Measurements from ENCODE around the gene ITCH. TPM values are rescaled to one million over a fixed set of nuclear protein-coding genes. Genes with fewer than 3 reads are reported as not detected.

The ITCH gene
- total RNA-seq, 1 donor from 2014 or later: 30.9 TPM

DNA sequence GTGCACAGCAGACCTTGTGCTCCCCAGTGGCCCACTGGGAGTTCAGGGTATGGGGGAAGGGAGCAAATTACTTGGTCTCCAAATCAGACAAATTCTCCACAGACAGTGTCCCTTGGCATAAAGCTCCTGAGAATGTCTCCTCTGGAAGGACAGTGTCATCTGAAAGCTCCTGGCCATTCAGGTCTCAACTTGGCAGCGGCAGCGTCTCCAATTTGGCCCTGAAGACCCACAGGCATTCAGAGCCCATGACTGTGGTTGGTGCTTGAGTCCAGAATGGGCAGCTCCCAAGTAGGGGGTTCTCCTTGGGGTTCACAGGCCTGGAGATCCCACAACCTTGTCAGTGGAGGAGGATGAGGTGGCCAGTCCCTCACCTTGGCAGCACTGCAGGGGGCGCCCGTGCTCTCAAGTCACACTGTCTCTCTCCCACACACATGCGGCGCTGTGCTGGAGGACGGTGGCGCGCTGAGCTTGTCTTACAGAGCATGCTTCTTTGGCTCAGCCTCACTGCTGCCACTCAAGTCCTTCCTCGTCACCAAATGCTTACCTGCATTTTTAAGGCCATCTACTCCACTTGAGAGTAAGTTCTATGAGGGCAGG is 173.8 kb downstream of the ITCH start:
- Histone ChIP-seq H3K36me3 (peaks cover 0 to 65% of the 10 kb centered on the region in 2 donors), H3K9me3 (no peaks in the 10 kb centered on the region), H3K27me3 (no peaks in the 10 kb centered on the region), H3K27ac (no peak overlapping the region), H3K4me3 (no peak overlapping the region), H3K4me1 (no peaks in the 10 kb centered on the region)
- TF ChIP-seq POLR2AphosphoS5 (IDR thresholded peaks at IDR 0.05; ENCODE audit: insufficient read depth in 1 of 2, low read depth in 1 of 2): no peak
- TF ChIP-seq, protein P1, sequence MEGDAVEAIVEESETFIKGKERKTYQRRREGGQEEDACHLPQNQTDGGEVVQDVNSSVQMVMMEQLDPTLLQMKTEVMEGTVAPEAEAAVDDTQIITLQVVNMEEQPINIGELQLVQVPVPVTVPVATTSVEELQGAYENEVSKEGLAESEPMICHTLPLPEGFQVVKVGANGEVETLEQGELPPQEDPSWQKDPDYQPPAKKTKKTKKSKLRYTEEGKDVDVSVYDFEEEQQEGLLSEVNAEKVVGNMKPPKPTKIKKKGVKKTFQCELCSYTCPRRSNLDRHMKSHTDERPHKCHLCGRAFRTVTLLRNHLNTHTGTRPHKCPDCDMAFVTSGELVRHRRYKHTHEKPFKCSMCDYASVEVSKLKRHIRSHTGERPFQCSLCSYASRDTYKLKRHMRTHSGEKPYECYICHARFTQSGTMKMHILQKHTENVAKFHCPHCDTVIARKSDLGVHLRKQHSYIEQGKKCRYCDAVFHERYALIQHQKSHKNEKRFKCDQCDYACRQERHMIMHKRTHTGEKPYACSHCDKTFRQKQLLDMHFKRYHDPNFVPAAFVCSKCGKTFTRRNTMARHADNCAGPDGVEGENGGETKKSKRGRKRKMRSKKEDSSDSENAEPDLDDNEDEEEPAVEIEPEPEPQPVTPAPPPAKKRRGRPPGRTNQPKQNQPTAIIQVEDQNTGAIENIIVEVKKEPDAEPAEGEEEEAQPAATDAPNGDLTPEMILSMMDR (IDR thresholded peaks at IDR 0.05): peak in 1 of 3 experiments; percentile 15
- no peak for TF ChIP-seq POLR2A (IDR thresholded peaks at IDR 0.05)
- intact Hi-C loops (cut with DNase I): loop anchor here (10.0 kb wide), 1 partner anchor 168 kb away; the partner anchor contains the start of gene TP53INP2
- no peak for DNase-seq (ENCODE audit: extremely low spot score in 2 of 2)

DNA sequence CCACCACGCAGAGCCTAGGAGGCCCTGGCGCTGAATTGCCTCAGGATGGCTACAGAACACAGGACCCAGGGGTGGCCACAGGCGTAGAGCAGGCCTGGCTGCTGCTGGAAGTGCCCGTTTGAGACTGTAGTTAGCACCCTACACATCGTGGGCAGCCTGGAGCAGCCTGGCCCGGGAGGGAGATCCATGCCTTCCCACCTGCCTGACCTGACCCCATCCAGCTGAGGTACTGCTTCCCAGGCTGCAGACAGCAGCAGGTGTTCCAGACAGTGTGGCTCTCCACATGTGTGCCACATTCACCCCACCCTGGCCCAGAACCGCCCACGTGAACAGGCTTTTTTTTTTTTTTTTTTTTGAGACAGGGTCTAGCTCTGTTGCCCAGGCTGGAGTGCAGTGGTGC is 174.6 kb downstream of the ITCH start:
- TF ChIP-seq, protein P1 (IDR thresholded peaks at IDR 0.05): no peak
- TF ChIP-seq POLR2A (IDR thresholded peaks at IDR 0.05) (no peak), POLR2AphosphoS5 (IDR thresholded peaks at IDR 0.05; ENCODE audit: insufficient read depth in 1 of 2, low read depth in 1 of 2) (no peak)
- Histone ChIP-seq H3K4me1 (no peaks in the 10 kb centered on the region), H3K27me3 (no peaks in the 10 kb centered on the region), H3K4me3 (no peak overlapping the region), H3K9me3 (no peaks in the 10 kb centered on the region), H3K27ac (no peak overlapping the region), H3K36me3 (peaks cover 0 to 57% of the 10 kb centered on the region in 2 donors)
- DNase-seq (ENCODE audit: extremely low spot score in 2 of 2): no peak
- intact Hi-C loops (cut with DNase I): loop anchor here (10.0 kb wide), 1 partner anchor 167 kb away; the partner anchor contains the start of gene TP53INP2

DNA sequence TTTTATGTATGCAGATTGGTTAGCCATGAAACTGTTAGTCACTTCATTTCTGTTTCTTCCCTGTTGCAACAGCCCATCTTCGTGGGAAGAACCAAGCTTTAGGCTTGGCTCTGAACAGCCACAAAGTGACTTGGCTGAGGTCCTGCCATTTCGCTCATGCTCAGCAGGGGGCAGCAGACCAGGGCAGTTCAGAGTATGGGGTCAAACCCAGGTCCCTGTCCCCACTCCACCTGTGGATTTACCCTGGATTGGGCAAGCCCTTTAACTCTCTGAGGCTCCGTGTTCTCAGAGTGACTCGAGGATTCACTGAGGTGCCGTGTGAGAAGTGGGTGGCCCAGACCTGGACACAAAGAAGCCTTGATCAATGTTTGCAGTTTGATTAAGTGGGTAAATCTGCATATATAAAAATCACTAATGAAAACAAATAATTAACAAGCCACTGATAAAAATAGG is 175.6 kb downstream of the ITCH start:
- H3K4me3 ChIP-seq: no peak overlapping the region
- no peak overlapping the region for H3K27ac ChIP-seq
- intact Hi-C loops (cut with DNase I): loop anchor here (10.0 kb wide), 1 partner anchor 166 kb away; the partner anchor contains the start of gene TP53INP2
- H3K27me3 ChIP-seq: no peaks in the 10 kb centered on the region
- no peaks in the 10 kb centered on the region for H3K9me3 ChIP-seq
- H3K4me1 ChIP-seq: no peaks in the 10 kb centered on the region
- H3K36me3 ChIP-seq: peaks cover 0 to 53% of the 10 kb centered on the region in 2 donors
- TF ChIP-seq POLR2AphosphoS5 (IDR thresholded peaks at IDR 0.05; ENCODE audit: insufficient read depth in 1 of 2, low read depth in 1 of 2): no peak
- TF ChIP-seq POLR2A (IDR thresholded peaks at IDR 0.05): no peak
- TF ChIP-seq, protein P1 (IDR thresholded peaks at IDR 0.05): peak; percentile 22 to 45 (median 40)
- no peak for DNase-seq (ENCODE audit: extremely low spot score in 2 of 2)

DNA sequence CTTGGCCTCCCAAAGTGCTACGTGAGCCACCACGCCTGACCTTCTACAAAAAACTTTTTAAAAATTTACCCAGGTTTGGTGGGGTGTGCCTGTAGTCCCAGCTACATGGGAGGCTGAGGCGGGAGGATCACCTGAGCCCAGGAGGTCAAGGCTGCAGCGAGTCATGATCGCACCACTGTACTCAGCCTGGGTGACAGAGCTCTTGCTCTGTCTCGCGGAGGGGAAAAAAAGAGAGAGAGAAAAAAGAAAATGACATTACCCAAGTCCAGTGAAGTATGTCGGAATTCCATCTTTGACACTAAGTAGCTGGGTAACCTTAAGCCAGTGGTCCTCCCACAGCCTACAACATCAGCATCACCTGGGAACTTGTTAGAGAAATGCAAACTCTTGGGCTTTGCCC is 176.7 kb downstream of the ITCH start:
- DNase-seq (ENCODE audit: extremely low spot score in 2 of 2): no peak
- TF ChIP-seq POLR2AphosphoS5 (IDR thresholded peaks at IDR 0.05; ENCODE audit: insufficient read depth in 1 of 2, low read depth in 1 of 2): no peak
- TF ChIP-seq, protein P1 (IDR thresholded peaks at IDR 0.05): no peak
- no peak for TF ChIP-seq POLR2A (IDR thresholded peaks at IDR 0.05)
- Histone ChIP-seq H3K27ac (no peak overlapping the region), H3K27me3 (no peaks in the 10 kb centered on the region), H3K4me3 (no peak overlapping the region), H3K4me1 (peaks cover 7% of the 10 kb centered on the region), H3K9me3 (no peaks in the 10 kb centered on the region), H3K36me3 (peaks cover 0 to 44% of the 10 kb centered on the region in 2 donors)
- intact Hi-C loops (cut with DNase I): loop anchor here (10.0 kb wide), 1 partner anchor 165 kb away; the partner anchor contains the start of gene TP53INP2
